ENCODE results near the gene IFITM2.
"Not testable (repeated sequence)": the region's sequence is repeated elsewhere in the genome, so short reads cannot be mapped to it uniquely, and the experiment has no call there.

The IFITM2 gene

DNA sequence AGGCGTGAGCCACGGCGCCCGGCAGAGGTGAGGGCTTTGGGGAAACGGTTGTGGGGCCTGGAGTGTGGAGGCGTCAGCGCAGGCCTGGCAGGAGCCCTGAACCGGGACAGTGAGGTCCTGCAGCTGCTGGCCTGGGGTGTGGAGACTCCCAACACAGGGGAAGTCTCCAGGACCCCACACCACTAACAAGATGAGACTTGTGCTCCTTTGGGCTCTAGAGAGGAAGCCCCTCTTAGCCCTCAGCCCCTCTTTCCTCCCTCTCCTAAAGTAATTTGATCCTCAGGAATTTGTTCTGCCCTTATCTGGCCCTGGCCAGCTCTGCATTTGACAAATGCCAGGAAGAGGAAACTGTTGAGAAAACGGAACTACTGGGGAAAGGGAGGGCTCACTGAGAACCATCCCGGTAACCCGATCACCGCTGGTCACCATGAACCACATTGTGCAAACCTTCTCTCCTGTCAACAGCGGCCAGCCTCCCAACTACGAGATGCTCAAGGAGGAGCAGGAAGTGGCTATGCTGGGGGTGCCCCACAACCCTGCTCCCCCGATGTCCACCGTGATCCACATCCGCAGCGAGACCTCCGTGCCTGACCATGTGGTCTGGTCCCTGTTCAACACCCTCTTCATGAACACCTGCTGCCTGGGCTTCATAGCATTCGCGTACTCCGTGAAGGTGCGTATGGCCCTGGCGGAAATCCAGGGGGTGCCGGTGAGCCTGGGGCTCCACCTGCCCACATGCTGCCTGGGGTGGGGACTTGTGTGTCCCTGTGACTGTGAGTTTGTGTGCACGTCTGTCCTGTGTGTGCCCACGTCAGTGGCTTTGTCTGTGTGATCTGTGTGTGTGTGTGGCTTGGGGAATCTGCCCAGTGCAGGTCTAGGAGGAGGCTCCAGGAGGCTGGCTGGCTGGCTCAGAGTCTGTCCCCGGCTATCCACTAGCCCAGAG lies at the start of gene IFITM2:
Gene IFITM2, plus strand, starts transcription at position 51 of the 943 bp plus-strand sequence. Its CDS starts 377 bp downstream, at position 428.
- peak; percentile 59 for DNase-seq (ENCODE audit: low spot score)

DNA sequence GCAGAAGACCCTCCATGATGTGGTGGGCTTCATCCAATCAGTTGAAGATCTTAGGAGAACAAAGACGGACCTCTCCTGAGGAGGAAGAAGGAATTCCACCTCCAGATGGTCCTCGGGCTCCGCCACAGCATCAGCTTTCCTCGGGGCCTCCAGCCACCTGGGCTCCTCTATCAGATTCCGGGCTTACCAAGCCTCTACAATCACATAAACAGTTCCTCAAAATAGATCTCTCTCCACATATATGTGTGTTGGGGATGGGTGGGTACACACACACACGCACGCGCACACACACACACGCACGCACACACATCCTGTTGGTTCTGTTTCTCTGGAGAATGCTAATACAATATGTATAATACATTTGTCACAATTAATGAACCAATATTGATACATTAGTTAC lies 48.2 kb upstream of the IFITM2 start:
- DNase-seq (ENCODE audit: low spot score) = no peak

DNA sequence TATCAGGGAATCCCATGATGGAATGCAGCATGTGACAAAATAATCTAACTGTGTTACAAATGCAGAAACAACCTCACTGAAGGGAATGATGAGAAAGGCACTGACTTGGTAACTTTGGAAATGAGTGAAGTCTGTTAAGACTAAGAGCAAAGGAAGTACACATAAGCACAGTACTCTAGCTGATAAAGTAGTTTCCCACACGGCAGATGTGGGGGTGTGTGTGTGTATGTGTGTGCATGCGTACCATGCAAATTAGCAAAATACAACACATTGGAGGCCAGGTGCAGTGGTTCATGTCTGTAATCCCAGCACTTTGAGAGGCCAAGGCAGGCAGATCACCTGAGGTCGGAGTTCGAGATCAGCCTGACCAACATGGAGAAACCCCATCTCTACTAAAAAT lies 46.0 kb upstream of the IFITM2 start:
- no peak for DNase-seq (ENCODE audit: low spot score)

DNA sequence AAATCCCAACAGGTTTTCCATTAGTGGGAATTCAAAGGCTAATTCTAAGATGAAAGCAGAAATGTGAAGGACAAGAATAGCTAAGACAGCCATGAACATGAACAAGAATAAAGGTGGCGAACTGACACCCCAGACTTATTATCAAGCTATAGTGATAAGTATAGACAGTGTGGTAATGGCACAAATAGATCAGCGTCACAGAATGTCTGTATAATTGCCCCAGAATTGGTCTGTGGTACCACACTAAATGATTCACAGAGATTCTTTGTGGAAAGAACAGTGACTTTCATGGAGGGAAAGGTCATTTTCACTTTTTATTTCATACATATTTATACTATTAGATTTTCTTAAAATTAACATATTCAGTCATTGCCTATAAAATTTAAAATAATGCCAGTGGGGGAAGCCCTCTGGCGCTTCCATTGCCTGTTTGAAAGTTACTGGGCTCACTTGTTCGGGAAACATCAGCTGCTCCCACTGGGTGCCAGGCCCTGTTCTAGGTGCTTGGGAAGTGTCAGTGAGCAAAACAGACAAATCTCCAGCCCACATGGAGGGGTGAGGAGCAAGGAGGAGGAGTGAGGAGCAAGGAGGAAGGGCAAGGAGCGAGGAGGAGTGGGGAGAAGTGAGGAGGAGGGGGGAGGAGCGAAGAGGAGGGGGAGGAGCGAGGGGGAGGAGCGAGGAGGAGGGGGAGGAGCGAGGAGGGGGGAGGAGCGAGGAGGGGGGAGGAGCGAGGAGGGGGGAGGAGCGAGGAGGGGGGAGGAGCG lies 40.8 kb upstream of the IFITM2 start:
- DNase-seq (ENCODE audit: low spot score) = no peak

DNA sequence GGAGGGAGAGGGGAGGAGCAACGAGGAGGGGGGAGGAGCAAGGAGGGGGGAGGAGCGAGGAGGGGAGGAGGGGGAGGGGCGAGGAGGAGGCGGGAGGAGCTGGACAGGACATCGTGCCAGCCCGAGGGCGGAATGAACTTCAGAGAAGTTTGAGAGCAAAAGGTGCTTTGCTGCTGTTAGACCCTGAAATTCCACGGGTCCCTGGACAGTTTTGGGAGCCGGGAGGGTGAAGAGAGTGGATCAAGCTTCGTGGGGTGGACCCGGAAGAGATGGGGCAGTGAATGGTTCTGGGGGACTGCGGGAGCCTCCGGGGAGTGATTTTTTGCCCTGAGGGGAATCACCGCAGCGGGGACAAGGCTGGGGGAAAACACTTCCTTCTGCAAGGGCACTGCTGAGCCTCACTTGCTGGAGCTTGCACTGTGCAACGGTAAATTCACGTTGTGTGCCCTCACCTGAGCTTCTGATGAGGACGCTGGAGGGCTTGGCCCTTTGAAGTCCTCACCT lies 40.1 kb upstream of the IFITM2 start:
- DNase-seq (ENCODE audit: low spot score) = no peak

DNA sequence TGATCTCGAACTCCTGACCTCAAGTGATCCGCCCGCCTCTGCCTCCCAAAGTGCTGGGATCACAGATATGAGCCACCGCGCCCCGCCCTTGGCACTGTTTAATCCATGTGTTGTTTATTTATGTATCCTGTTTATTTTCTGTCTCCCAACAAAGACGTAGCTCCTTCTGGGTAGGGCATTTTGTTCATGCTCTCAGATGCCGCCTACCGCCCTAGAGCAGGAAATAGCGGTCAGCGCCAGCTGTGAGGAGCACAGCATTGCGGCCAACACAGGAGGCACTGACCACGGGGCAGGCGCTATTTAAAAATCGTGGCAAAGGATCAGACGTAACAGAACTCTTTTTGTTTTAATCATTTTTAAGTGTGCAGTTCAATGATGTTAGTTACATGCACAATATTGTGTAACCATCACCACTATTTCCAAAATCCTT lies 38.9 kb upstream of the IFITM2 start:
- DNase-seq (ENCODE audit: low spot score) = not testable (repeated sequence)

DNA sequence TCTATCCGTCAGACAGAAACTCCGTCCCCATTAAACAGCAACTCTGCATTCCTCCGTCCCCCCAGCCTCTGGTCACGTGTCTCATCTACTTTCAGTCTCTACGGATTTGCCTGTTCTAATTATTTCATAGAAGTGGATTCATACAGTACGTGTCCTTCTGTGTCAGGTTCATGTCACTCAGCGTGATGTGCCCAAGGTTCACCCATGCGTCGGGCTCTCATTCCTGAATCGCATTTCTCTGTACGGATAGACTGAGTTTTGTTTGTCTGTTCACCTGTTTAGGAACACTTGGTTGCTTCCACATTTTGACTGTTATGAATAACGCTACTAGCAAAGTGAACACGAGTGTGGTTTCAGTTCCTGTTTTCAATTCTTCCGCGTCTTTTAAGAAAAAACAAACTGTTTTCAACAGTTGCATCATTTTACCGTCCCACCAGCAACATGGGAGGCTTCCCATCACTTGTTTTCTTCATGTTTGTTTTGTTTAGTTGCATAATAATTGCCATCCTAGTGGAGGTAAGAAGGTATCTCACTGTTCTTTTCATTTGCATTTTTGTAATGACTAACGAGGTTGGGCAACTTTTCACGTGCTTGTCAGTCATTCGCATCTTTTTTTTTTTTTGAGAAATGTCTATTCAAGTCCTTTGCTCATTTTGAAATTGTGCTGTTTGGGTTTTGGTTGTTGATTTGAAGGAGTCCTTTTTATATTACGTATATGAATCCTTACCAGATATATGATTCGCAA lies 38.3 kb upstream of the IFITM2 start:
- DNase-seq (ENCODE audit: low spot score) = no peak

DNA sequence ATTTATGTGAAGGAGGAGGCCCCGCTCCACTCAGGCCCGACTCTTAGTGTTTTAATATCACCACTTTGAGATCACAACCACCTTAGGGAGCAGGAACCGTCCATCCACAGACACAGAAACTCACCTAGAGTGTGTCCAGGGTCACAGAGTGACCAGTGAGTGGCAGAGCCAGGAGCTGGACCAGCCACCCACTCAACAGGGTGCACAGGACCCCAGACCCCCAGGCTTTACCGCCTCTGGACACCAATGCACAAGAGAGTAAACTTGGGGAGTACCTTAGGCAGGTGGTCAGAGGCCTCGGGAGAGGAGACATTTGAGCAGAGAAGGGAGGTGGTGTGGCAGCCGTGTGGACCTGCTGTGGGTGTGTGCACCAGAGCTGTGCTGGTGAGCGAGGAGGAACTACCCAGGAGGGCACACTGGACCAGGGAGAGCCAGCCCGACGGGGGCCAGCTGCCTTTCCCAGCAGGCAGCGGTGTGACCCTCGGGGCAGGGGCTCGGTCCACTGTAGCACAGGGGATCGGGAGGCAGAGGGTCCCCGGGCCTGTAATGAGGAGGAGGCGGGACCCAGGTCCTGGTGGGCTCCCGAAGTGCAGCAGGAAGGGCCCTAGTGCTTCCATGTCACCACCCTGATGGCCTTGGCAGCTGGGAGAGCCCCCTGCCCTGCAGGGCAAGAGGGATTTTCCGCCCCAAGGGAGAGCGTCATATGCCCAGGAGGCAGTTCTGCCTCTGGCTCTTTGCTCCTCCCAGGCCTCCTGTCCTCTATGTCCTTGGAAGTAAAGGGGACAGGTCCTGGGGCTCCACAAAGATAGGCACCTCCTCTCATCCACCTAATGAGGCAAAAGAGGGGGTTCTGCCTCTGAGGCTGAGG lies 36.9 kb upstream of the IFITM2 start:
- no peak for DNase-seq (ENCODE audit: low spot score)

DNA sequence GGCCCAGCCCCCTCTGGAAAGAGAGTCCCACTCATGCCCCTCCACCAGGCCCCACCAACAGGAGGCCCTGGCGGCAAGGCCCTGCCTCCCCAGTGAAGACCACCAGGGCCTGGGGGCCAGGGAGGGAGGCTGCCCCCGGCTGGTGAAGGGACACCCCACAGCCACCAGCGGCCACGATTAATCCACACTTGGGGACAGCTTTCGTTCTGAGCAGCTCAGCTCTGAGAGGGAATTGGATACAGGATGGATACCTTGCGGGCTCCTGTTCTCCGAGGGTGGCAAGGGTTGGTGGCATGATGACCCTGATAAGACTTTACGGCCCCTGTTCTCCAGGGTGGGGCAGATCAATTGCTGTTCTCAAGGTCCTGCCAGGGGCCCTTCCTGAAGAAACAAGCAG lies 36.3 kb upstream of the IFITM2 start:
- DNase-seq (ENCODE audit: low spot score) = no peak

DNA sequence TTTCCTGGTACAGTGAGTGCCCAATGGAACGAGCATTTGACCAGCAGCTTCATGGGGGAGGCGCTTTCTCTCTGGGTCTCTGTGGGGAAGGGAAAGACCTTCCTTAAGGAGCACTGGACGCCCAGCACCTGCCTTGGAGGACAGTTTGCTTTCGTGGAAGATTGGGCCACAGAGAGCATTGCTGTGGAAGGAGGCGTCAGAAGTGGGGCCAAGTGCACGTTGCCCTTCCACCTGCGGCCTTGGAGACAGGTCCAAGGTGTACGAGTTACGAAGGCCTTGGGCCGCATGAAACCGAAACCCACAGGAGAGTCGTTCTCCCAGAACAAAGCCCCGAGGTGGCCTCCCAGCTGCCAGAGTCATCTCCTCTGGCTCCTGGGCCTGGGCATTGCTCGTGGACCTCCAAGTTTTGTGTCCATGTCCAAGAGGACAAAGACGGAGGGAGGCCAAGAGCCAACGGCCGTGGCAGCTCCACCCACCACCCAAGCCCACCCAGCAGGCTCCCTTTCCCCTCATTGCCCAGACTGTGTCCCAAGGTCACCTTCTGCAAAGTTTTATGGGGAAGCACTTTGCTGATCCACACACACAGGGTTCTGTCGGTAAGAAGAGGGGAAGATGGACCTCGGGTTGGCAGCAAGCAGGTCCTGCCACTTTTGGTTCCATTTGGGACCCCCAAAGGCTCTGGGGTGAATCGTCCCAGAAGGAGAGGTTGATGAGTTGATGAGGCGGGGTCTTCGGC lies 35.3 kb upstream of the IFITM2 start:
- no peak for DNase-seq (ENCODE audit: low spot score)

DNA sequence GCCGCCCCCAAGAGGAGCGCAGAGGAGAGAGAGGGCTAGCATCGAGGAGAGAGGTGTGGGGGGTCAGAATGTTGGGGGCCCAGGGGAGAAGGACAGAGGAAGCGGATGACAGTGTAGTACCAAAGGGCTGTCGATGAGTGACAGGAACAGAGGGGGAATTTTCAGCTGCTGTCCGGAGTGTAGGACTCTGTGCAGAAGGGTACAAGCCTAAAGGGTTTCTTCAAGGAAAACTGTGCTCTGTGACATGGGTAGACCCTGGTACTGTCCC lies 34.8 kb upstream of the IFITM2 start:
- no peak for DNase-seq (ENCODE audit: low spot score)

DNA sequence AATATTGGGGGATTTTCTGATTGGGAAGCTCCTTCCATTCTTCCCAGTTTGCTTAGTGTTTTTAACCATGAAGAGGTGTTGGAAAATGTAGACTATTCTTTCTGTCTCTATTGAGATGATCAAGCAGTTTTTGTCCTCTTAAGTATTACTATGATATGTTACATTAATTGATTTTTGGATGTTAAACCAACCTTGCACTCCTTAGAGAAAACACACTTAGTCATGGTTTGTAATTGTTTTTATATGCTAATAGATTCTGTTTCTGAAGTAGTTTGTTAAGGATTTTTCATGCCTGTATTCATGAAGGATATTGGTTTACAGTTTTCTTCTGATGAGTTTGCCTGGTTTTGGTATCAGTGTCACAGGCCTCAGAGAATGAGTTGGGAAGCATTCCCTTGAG lies 31.4 kb upstream of the IFITM2 start:
- no peak for DNase-seq (ENCODE audit: low spot score)

DNA sequence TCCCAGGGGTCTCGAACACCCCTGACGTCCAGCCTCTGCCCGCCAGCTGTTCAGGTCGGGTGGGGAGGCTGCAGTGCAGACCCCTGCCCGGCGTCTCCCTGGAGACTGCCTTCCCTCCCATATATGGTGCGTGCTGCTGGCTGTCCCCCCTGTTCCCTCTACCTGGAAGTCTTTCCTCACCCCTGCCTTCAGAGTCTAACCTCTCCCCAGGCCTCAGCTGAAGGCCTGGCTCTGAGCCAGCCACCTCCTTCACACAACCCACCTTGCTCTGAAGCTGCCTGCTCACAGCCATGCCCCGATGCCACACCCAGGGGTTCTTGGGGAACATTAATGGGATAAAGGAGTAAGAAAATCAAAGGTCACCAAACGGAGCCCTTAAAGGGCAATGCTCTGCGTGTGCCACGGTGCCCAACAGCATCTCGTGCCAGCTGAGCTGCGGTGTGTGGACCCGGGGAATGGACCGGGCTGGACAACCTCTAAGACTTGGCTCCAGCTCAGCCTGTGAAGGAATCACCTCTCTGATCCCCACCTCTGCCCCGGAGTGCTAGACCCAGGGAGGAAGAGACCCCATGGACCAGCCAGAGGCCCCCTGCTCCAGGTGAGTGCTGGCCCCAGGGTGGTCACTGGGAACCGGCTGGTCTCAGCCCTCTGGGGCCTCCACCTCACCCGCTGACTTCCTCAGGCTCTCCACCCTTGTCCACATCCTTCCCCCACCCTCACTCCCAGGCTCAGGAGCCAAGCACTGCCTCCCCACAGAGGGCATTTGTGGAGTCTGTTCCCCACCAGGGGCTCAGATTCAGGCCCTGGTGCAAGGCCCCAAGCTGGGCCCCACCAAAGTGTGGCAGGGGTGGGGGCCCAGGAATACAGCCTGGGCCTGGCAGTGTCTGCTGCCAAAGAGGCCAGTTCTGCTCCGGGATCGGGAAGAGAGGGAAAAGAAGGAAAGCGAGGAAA lies 29.3 kb upstream of the IFITM2 start, which contains the start of gene NLRP6:
Gene NLRP6, plus strand, starts transcription at position 407 of the 951 bp plus-strand sequence. Its CDS starts 163 bp downstream, at position 570.
- no peak for DNase-seq (ENCODE audit: low spot score)

DNA sequence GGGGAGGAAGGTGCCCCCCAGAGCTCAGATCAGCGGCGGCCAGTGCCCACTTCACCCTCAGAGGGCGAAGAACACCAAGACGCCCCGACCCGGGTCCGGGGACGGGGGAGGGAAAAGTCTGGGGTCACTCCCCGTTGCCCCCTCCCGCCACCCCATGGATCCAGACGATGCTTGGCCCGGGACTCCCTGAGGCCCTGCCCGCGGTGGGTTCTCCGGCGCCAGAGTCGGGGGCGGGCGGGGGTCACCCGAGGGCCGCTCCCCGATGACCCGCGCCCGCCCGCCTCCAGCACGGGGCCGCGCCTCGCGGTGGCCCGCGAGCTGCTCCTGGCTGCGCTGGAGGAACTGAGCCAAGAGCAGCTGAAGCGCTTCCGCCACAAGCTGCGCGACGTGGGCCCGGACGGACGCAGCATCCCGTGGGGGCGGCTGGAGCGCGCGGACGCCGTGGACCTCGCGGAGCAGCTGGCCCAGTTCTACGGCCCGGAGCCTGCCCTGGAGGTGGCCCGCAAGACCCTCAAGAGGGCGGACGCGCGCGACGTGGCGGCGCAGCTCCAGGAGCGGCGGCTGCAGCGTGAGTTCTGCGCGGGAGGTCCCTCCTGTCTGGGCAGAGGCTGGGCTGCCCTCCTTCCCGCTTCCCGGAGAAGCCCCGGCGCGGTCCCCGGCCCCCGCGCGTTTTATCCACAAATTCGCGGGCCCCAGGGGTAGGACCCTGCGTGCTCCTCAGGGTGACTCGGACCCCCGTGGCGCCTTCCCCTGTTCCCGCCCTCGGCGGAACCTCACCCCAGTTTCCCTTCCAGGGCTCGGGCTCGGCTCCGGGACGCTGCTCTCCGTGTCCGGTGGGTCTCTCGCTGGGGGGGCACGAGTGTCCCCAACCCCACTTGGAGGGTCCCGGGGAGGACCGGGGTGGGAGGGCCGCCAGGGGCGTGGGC lies 28.3 kb upstream of the IFITM2 start:
- no peak for DNase-seq (ENCODE audit: low spot score)

DNA sequence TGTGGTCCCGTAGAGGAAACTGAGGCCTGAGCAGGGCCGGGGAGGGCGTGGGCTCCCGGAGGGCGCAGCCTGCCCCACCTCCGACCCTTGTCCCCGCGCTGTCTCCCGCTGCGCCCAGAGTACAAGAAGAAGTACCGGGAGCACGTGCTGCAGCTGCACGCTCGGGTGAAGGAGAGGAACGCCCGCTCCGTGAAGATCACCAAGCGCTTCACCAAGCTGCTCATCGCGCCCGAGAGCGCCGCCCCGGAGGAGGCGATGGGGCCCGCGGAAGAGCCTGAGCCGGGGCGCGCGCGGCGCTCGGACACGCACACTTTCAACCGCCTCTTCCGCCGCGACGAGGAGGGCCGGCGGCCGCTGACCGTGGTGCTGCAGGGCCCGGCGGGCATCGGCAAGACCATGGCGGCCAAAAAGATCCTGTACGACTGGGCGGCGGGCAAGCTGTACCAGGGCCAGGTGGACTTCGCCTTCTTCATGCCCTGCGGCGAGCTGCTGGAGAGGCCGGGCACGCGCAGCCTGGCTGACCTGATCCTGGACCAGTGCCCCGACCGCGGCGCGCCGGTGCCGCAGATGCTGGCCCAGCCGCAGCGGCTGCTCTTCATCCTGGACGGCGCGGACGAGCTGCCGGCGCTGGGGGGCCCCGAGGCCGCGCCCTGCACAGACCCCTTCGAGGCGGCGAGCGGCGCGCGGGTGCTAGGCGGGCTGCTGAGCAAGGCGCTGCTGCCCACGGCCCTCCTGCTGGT lies 27.5 kb upstream of the IFITM2 start:
- DNase-seq (ENCODE audit: low spot score) = no peak

DNA sequence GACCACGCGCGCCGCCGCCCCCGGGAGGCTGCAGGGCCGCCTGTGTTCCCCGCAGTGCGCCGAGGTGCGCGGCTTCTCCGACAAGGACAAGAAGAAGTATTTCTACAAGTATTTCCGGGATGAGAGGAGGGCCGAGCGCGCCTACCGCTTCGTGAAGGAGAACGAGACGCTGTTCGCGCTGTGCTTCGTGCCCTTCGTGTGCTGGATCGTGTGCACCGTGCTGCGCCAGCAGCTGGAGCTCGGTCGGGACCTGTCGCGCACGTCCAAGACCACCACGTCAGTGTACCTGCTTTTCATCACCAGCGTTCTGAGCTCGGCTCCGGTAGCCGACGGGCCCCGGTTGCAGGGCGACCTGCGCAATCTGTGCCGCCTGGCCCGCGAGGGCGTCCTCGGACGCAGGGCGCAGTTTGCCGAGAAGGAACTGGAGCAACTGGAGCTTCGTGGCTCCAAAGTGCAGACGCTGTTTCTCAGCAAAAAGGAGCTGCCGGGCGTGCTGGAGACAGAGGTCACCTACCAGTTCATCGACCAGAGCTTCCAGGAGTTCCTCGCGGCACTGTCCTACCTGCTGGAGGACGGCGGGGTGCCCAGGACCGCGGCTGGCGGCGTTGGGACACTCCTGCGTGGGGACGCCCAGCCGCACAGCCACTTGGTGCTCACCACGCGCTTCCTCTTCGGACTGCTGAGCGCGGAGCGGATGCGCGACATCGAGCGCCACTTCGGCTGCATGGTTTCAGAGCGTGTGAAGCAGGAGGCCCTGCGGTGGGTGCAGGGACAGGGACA lies 26.7 kb upstream of the IFITM2 start:
- DNase-seq (ENCODE audit: low spot score) = no peak
